Measurements from ENCODE around the gene SMIM32. TPM values are rescaled to one million over a fixed set of nuclear protein-coding genes. Genes with fewer than 3 reads are reported as not detected.

Gene SMIM32
- total and polyA plus RNA-seq, 2 experiments from 2014 or later, result not detected

DNA sequence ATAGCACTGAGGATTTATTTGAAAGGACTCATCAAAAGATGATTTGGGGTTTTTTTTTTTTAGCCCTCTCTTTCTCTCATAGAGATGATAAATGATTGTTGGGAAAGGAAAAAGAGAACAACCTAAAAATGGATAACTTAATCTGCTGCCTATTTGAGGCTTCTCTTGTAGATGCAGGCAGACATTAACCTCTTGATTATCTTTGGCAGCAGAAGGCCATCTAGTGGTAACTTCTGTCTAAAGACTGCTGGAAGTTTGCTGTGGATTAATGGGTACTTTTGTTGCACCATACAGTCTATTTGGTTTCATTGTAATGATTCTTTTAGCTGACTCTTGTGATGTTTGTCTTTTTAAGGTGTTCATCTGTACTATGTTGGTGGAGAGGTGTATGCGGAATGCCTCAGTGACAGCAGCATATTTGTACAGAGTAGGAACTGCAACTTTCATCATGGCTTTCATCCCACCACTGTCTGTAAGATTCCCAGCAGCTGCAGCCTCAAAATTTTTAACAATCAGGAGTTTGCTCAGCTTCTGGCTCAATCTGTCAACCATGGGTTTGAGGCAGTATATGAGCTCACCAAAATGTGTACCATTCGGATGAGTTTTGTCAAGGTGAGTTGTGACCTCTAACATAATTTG is 18.8 kb downstream of the SMIM32 start:
- Histone ChIP-seq H3K9ac (no peak overlapping the region), H3K9me3 (ENCODE audit: low read depth) (no peaks in the 10 kb centered on the region), H3K4me2 (ENCODE audit: unreplicated experiment) (no peak overlapping the region), H4K20me1 (ENCODE audit: insufficient read depth) (no peaks in the 10 kb centered on the region), H3K27me3 (replicated peaks; ENCODE audit: insufficient read depth) (no peaks in the 10 kb centered on the region), H3K9me2 (ENCODE audit: insufficient read depth) (no peaks in the 10 kb centered on the region), H3F3A (ENCODE audit: insufficient read depth) (no peaks in the 10 kb centered on the region; the same call in 1 of the 2 replicates), H3K4me1 (ENCODE audit: insufficient read depth) (no peaks in the 10 kb centered on the region), H3K36me3 (ENCODE audit: low read depth) (peaks cover 47% of the 10 kb centered on the region), H3K4me3 (no peak overlapping the region), H3K27ac (no peak overlapping the region), H3K79me2 (ENCODE audit: insufficient read depth) (peaks cover 60% of the 10 kb centered on the region), H2AFZ (no peak overlapping the region)
- TF ChIP-seq EZH2phosphoT487 (IDR thresholded peaks at IDR 0.05; ENCODE audit: insufficient read depth, low read depth) (no peak), EZH2 (IDR thresholded peaks at IDR 0.05; ENCODE audit: insufficient read depth, poor library complexity, severe bottlenecking) (no peak)
- peak; percentile 78 for DNase-seq
- WGBS, 2 experiments (ENCODE audit: low coverage in 1 of 2, low lambda C conversion rate in 2 of 2, missing lambda C conversion rate in 2 of 2), result 98 to 100% methylated on average over 2 of the region's 2 CpGs
- in situ Hi-C loops (cut with MboI), result no loop called here

DNA sequence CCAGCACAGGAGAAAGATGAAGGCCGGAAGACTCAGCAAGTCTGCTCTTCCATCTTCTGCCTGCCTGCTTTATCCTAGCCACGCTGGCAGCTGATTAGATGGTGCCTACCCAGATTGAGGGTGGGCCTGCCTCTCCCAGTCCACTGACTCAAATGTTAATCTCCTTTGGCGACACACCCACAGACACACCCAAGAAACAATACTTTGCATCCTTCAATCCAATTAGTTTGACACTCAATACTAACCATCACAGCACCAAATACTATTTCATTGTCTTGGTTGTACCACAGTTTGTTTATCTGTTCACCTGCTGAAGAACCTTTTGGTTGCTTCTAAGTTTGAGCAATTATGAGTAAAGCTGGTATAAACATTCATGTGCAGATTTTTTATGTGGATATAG is 23.7 kb downstream of the SMIM32 start:
- WGBS, 2 experiments (ENCODE audit: low coverage in 1 of 2, low lambda C conversion rate in 2 of 2, missing lambda C conversion rate in 2 of 2), result 93 to 99% methylated on average over 3 of the region's 3 CpGs
- no peak overlapping the region for H3K4me2 ChIP-seq (ENCODE audit: unreplicated experiment)
- H3K4me3 ChIP-seq, result no peak overlapping the region
- in situ Hi-C loops (cut with MboI), result no loop called here
- no peaks in the 10 kb centered on the region for H4K20me1 ChIP-seq (ENCODE audit: insufficient read depth)
- no peak for DNase-seq
- H3K9ac ChIP-seq, result no peak overlapping the region
- no peak overlapping the region for H2AFZ ChIP-seq
- H3K27ac ChIP-seq, result no peak overlapping the region
- H3K36me3 ChIP-seq (ENCODE audit: low read depth), result peaks cover 32% of the 10 kb centered on the region
- TF ChIP-seq EZH2phosphoT487 (IDR thresholded peaks at IDR 0.05; ENCODE audit: insufficient read depth, low read depth) (no peak), EZH2 (IDR thresholded peaks at IDR 0.05; ENCODE audit: insufficient read depth, poor library complexity, severe bottlenecking) (no peak)
- H3F3A ChIP-seq (ENCODE audit: insufficient read depth), result no peaks in the 10 kb centered on the region; the same call in 1 of the 2 replicates
- H3K9me2 ChIP-seq (ENCODE audit: insufficient read depth), result no peaks in the 10 kb centered on the region
- H3K4me1 ChIP-seq (ENCODE audit: insufficient read depth), result no peaks in the 10 kb centered on the region
- H3K27me3 ChIP-seq (replicated peaks; ENCODE audit: insufficient read depth), result no peaks in the 10 kb centered on the region
- H3K79me2 ChIP-seq (ENCODE audit: insufficient read depth), result peaks cover 83% of the 10 kb centered on the region
- H3K9me3 ChIP-seq (ENCODE audit: low read depth), result no peaks in the 10 kb centered on the region

DNA sequence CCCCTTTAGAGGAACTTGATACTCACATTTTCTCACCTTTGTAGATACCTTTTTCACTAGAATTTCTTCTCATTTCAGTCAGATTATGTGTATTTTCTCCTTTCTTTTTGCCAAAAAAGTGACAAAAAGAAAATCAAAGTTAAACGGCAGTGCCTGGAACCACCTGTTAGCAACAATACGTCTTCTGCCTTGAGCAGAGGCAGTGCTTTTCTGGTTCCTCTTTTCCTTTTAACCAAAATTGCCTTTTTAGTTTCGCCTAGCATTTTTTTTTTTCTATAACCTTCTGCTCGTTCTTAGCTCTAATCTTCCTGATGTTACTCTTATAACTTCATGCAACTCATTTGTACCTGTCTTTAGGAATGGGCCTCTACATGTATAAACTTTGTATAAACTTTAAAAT is 26.1 kb downstream of the SMIM32 start:
- peaks cover 38% of the 10 kb centered on the region for H3K36me3 ChIP-seq (ENCODE audit: low read depth)

DNA sequence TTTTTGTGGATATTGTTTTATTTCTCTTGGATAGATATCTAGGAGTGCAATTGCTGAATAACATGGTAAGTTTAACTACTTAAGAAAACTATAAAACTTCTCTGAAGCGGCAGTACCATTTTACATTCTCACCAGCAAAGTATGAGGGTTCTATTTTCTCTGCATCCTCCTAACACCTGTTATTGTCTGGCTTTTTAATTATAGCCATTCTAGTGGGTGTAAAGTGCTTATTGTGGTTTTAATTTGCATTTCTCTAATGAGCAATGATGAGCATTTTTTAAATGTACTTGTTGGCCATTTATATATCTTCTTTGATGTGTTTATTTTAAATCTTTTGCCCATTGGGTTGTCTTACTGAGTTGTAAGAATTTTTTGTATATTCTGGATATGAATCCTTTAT is 28.7 kb downstream of the SMIM32 start:
- no peak overlapping the region for H3K4me3 ChIP-seq
- no peak overlapping the region for H3K4me2 ChIP-seq (ENCODE audit: unreplicated experiment)
- H3K79me2 ChIP-seq (ENCODE audit: insufficient read depth), result peaks cover 94% of the 10 kb centered on the region
- peaks cover 18% of the 10 kb centered on the region; the same call in 1 of the 2 replicates for H3F3A ChIP-seq (ENCODE audit: insufficient read depth)
- H3K27ac ChIP-seq, result no peak overlapping the region
- peaks cover 5% of the 10 kb centered on the region; the same call in 1 of the 2 replicates for H4K20me1 ChIP-seq (ENCODE audit: insufficient read depth)
- no peak overlapping the region for H2AFZ ChIP-seq
- H3K36me3 ChIP-seq (ENCODE audit: low read depth), result peaks cover 45% of the 10 kb centered on the region
- H3K27me3 ChIP-seq (replicated peaks; ENCODE audit: insufficient read depth), result no peaks in the 10 kb centered on the region
- no peaks in the 10 kb centered on the region for H3K9me3 ChIP-seq (ENCODE audit: low read depth)
- H3K4me1 ChIP-seq (ENCODE audit: insufficient read depth), result peaks cover 8% of the 10 kb centered on the region
- in situ Hi-C loops (cut with MboI), result no loop called here
- DNase-seq, result no peak
- no peak overlapping the region for H3K9ac ChIP-seq
- WGBS, 2 experiments (ENCODE audit: low coverage in 1 of 2, low lambda C conversion rate in 2 of 2, missing lambda C conversion rate in 2 of 2), result 98 to 100% methylated on average over 1 of the region's 1 CpG
- TF ChIP-seq EZH2 (IDR thresholded peaks at IDR 0.05; ENCODE audit: insufficient read depth, poor library complexity, severe bottlenecking) (no peak), EZH2phosphoT487 (IDR thresholded peaks at IDR 0.05; ENCODE audit: insufficient read depth, low read depth) (no peak)
- H3K9me2 ChIP-seq (ENCODE audit: insufficient read depth), result no peaks in the 10 kb centered on the region

More for the DNA sequence above, 26.1 kb downstream of the SMIM32 start:
- H3K27ac ChIP-seq, result no peak overlapping the region
- H2AFZ ChIP-seq, result no peak overlapping the region
- H3K79me2 ChIP-seq (ENCODE audit: insufficient read depth), result peaks cover 94% of the 10 kb centered on the region
- no peak overlapping the region for H3K9ac ChIP-seq
- no peaks in the 10 kb centered on the region for H3F3A ChIP-seq (ENCODE audit: insufficient read depth)
- TF ChIP-seq EZH2 (IDR thresholded peaks at IDR 0.05; ENCODE audit: insufficient read depth, poor library complexity, severe bottlenecking), result no peak
- no peak for TF ChIP-seq EZH2phosphoT487 (IDR thresholded peaks at IDR 0.05; ENCODE audit: insufficient read depth, low read depth)
- H3K9me2 ChIP-seq (ENCODE audit: insufficient read depth), result no peaks in the 10 kb centered on the region
- DNase-seq, result no peak
- WGBS, 2 experiments (ENCODE audit: low coverage in 1 of 2, low lambda C conversion rate in 2 of 2, missing lambda C conversion rate in 2 of 2), result 93 to 95% methylated on average over 4 of the region's 4 CpGs
- H3K4me3 ChIP-seq, result no peak overlapping the region
- no peaks in the 10 kb centered on the region for H3K9me3 ChIP-seq (ENCODE audit: low read depth)
- in situ Hi-C loops (cut with MboI), result no loop called here
- no peak overlapping the region for H3K4me2 ChIP-seq (ENCODE audit: unreplicated experiment)
- H3K4me1 ChIP-seq (ENCODE audit: insufficient read depth), result no peaks in the 10 kb centered on the region
- H4K20me1 ChIP-seq (ENCODE audit: insufficient read depth), result no peaks in the 10 kb centered on the region
- H3K27me3 ChIP-seq (replicated peaks; ENCODE audit: insufficient read depth), result no peaks in the 10 kb centered on the region
